Brain microvascular endothelial cell (primary cell): ENCODE measurements around the gene NBR1.
"Not testable (repeated sequence)": the region's sequence is repeated elsewhere in the genome, so short reads cannot be mapped to it uniquely, and the experiment has no call there.

Experiments used
- DNase-seq: peaks from one replicate; pipeline ENCODE4 v3.0.0-alpha.2; 2020
- H3K27ac ChIP-seq: fragments of 250-450 bp; sonication (Bioruptor Pico); 2 replicates; pipeline ENCODE4 v1.5.1; 2020; ENCODE audit warnings: mild to moderate bottlenecking, moderate library complexity
- H3K27me3 ChIP-seq: fragments of 250-450 bp; sonication (Bioruptor Pico); replicated peaks from 2 replicates; pipeline ENCODE4 v1.5.1; 2020; ENCODE audit warnings: mild to moderate bottlenecking
- H3K36me3 ChIP-seq: fragments of 250-450 bp; sonication (Bioruptor Pico); replicated peaks from 2 replicates; pipeline ENCODE4 v1.5.1; 2020; ENCODE audit warnings: mild to moderate bottlenecking
- H3K4me3 ChIP-seq: 2 replicates; pipeline ENCODE4 v1.5.1; 2011; ENCODE audit warnings: low read depth, mild to moderate bottlenecking, control low read depth, low read length, moderate library complexity
- CTCF ChIP-seq: IDR thresholded peaks from 2 replicates; pipeline ENCODE4 v1.5.1; 2011; ENCODE audit warnings: low read depth, mild to moderate bottlenecking, moderate library complexity, low read length, control low read depth, inconsistent platforms; ENCODE audit errors: missing control alignments
- in situ Hi-C: cut with HindIII; loops from 2 replicates; pipeline ENCODE4 v1.10.0; 2017; ENCODE audit warnings: low sequenced_read_pairs, low pct_ligation_motif_present

Gene NBR1

GRCh38 chr17:43129671-43130010 is 41.4 kb upstream of the NBR1 start:
- DNase-seq, result no peak
- TF ChIP-seq CTCF, result no peak
- peaks cover 7% of the 10 kb centered on the region for H3K36me3 ChIP-seq
- H3K4me3 ChIP-seq, result no peak overlapping the region
- H3K27me3 ChIP-seq, result no peaks in the 10 kb centered on the region
- in situ Hi-C loops, result no loop called here
- no peak overlapping the region for H3K27ac ChIP-seq

GRCh38 chr17:43132117-43132516 is 38.9 kb upstream of the NBR1 start:
- H3K27me3 ChIP-seq, result no peaks in the 10 kb centered on the region
- no peak for DNase-seq
- H3K27ac ChIP-seq, result no peak overlapping the region
- in situ Hi-C loops, result no loop called here
- H3K36me3 ChIP-seq, result peaks cover 7% of the 10 kb centered on the region
- no peak for TF ChIP-seq CTCF
- H3K4me3 ChIP-seq, result no peak overlapping the region

- in situ Hi-C loops, H3K27me3 ChIP-seq, DNase-seq: not testable (repeated sequence)
These were observed 37.6 kb upstream of the NBR1 start for GRCh38 chr17:43133439-43133838.

GRCh38 chr17:43134774-43135453 is 36.1 kb upstream of the NBR1 start:
- Histone ChIP-seq H3K4me3 (no peak overlapping the region), H3K27ac (no peak overlapping the region), H3K27me3 (no peaks in the 10 kb centered on the region), H3K36me3 (peaks cover 2% of the 10 kb centered on the region)
- no peak for TF ChIP-seq CTCF
- in situ Hi-C loops, result no loop called here
- no peak for DNase-seq

More at GRCh38 chr17:43133439-43133838, 37.6 kb upstream of the NBR1 start:
- H3K36me3 ChIP-seq, H3K27ac ChIP-seq, H3K4me3 ChIP-seq: not testable (repeated sequence)

- in situ Hi-C loops, result no loop called here
- H3K27ac ChIP-seq, result no peak overlapping the region
- H3K36me3 ChIP-seq, result peaks cover 2% of the 10 kb centered on the region
- no peaks in the 10 kb centered on the region for H3K27me3 ChIP-seq
- TF ChIP-seq CTCF, result no peak
- DNase-seq, result no peak
- H3K4me3 ChIP-seq, result no peak overlapping the region
These were observed 35.6 kb upstream of the NBR1 start for GRCh38 chr17:43135454-43135819.

GRCh38 chr17:43136574-43136973 is 34.4 kb upstream of the NBR1 start:
- H3K27ac ChIP-seq, H3K36me3 ChIP-seq, DNase-seq, in situ Hi-C loops, H3K4me3 ChIP-seq, H3K27me3 ChIP-seq: not testable (repeated sequence)

- H3K36me3 ChIP-seq, in situ Hi-C loops, H3K4me3 ChIP-seq, H3K27ac ChIP-seq, DNase-seq, H3K27me3 ChIP-seq: not testable (repeated sequence)
These were observed 32.5 kb upstream of the NBR1 start for GRCh38 chr17:43138531-43138930.
